ENCODE data around the gene THAP8.
A peak's percentile ranks its signal among the peaks of the same experiment; 100 is the strongest.

Gene THAP8

DNA sequence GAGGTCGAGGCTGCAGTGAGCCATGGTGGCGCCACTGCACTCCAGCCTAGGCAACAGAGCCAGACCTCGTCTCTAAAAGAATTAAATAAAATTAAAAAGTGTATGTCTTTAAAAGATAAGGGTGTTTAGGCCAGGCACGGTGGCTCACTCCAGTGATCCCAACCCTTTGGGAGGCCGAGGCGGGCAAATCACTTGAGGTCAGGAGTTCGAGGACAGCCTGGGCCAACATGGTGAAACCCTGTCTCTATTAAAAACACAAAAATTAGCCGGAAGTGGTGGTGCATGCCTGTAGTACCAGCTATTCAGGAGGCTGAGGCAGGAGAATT, 66.6 kb downstream of the THAP8 start:
- TF ChIP-seq, protein P1, sequence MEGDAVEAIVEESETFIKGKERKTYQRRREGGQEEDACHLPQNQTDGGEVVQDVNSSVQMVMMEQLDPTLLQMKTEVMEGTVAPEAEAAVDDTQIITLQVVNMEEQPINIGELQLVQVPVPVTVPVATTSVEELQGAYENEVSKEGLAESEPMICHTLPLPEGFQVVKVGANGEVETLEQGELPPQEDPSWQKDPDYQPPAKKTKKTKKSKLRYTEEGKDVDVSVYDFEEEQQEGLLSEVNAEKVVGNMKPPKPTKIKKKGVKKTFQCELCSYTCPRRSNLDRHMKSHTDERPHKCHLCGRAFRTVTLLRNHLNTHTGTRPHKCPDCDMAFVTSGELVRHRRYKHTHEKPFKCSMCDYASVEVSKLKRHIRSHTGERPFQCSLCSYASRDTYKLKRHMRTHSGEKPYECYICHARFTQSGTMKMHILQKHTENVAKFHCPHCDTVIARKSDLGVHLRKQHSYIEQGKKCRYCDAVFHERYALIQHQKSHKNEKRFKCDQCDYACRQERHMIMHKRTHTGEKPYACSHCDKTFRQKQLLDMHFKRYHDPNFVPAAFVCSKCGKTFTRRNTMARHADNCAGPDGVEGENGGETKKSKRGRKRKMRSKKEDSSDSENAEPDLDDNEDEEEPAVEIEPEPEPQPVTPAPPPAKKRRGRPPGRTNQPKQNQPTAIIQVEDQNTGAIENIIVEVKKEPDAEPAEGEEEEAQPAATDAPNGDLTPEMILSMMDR (conservative IDR thresholded peaks at IDR 0.05; ENCODE audit: low read length): no peak
- no peak for DNase-seq (ENCODE audit: low read depth)
- no peak overlapping the region for H3K4me3 ChIP-seq (ENCODE audit: low read length)

DNA sequence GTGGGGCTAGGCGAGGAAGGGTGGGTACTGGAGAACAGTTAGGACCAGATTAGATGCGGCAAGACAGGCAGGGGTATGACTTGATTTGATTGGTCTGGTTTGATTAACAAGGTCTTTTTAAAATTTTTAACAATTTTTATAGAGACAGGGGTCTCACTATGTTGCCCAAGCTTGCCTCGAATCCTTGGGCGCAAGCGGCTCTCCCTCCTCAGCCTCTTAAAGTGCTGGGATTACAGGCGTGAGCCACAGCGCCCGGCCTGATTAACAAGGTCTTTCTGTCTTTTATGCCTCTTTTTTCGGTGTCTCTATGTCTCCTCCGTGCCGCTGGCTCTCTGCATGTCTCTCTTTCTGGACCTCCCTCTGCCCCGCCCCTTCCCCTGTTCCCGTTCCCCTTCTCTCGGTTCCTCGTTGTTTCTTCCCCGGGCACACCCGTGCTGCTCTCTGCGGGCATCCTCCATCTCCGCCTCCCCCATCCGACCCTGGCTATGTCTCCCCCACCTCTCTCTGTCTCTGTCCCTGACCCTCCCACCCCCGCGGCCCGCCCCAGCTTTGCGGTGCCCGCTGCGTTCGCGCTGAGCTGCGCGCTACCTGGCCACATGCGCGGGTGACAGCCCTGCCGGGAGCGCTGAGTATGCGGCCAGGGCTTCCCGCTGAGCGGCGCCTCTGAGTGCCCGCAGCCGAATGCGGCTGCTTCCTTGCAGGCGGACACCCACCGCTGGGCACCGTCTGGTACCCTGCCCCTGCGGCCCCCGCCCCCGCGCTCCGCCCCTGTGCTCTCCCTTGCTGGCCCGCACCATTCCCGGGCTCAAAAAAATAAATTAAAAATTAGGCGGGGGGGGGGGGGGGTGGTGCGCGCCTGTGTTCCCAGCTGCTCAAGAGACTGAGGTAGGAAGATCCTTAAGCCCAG, 67.2 kb downstream of the THAP8 start:
- H3K4me3 ChIP-seq (ENCODE audit: low read length): peak overlapping the region; percentile 26
- TF ChIP-seq, protein P1 (conservative IDR thresholded peaks at IDR 0.05; ENCODE audit: low read length): no peak
- no peak for DNase-seq (ENCODE audit: low read depth)

DNA sequence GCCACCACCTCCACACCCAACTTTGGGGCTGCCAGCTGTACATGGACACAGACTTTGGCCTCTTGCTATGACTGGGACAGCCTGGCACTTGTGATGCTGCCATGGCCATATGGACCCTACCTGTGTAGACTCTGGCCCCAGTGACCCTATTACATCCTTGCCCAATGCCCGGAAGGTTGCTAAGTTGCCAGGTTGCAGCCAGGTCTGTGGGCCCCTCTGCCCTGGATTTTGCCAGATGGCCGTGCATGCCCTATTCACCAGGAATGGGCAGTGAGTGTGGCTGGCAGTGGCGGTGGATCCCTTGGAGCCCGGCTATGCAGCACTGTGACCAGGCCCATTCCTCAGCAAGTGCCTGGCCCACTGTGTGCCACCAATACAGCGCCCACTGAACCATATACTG, 68.0 kb downstream of the THAP8 start:
- DNase-seq (ENCODE audit: low read depth): no peak
- H3K4me3 ChIP-seq (ENCODE audit: low read length): no peak overlapping the region
- TF ChIP-seq, protein P1 (conservative IDR thresholded peaks at IDR 0.05; ENCODE audit: low read length): no peak

Measured in AG10803 (cell line).